Hepatocyte (in vitro differentiated cells): ENCODE data around the gene ZNF79.

ENCODE experiments used
- CTCF ChIP-seq: fragments of 200-600 bp; sonication (generic); IDR thresholded peaks from 2 replicates; pipeline ENCODE4 v1.5.1; 2016; ENCODE audit warnings: antibody characterized with exemption, mild to moderate bottlenecking; ENCODE audit not compliant: poor library complexity
- EZH2 ChIP-seq: fragments of 200-600 bp; sonication (generic); IDR thresholded peaks from 2 replicates; pipeline ENCODE4 v1.6.1; 2016; ENCODE audit warnings: antibody characterized with exemption, mild to moderate bottlenecking, borderline replicate concordance
- EZH2phosphoT487 ChIP-seq: fragments of 200-600 bp; sonication (generic); IDR thresholded peaks from one replicate; pipeline ENCODE4 v1.6.1; 2018; ENCODE audit warnings: antibody characterized with exemption, mild to moderate bottlenecking, low read depth, moderate library complexity; ENCODE audit not compliant: unreplicated experiment, severe bottlenecking

- TF ChIP-seq CTCF (no peak), EZH2 (no peak), EZH2phosphoT487 (no peak)
These were observed 49.8 kb downstream of the ZNF79 start for GRCh38 chr9:127473932-127474331.
